SHP77 treated with DMSO at 0.1 percent for 48 hours (cell line): Measurements from ENCODE around the gene MED7.

Source experiments
- DNase-seq: peaks from one replicate; lab custom pipeline; 2025; lab: John Stamatoyannopoulos, UW

The MED7 gene

DNA sequence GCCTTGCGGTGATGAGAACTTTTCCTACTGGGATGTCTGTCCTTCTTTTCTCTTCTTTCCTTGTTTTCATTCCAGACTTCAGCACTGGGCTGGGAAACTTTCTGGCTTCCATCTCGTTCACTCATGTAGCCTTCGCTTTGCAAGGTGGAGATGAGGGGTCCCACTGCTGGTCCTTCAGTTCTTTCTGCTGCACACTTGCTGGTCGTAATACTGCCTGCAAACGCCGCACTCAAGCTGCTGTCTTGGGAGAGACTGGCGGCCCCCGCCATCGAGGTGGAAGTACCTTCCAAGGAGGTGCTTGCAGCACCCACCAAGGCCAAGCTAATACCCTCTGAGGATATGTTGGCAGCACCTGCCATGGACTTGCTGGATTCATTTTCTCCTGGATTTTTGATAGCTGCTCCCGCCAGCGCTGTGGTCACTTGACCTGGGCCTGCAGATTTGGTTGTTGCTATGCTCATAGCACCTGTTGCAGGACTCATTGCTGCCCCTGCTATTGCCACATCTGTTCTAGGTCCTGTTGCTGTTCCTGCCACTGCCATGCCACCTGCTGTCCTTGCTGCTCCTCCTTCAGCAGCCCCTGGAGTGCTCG, 20.4 kb upstream of the MED7 start:
- no peak for DNase-seq

DNA sequence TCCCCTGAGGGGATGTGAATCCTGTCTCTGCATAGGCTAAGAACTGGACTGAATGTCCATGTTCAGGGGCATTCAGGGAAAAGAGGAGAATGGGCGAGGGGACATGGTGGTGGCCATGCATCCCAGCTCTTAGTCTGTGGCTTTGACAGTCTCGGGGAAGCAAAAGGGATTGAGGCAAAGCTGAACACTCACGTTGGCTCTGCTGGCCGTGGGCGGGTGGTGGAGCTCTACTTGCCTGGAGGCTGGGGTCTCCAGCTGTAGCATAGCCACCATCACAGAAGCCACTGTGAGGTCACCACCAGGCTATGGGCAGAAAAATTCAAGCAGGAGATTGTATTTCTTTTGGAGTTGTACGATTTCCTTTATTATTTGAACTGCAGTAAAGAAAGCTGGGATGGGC, 19.3 kb upstream of the MED7 start:
- no peak for DNase-seq

DNA sequence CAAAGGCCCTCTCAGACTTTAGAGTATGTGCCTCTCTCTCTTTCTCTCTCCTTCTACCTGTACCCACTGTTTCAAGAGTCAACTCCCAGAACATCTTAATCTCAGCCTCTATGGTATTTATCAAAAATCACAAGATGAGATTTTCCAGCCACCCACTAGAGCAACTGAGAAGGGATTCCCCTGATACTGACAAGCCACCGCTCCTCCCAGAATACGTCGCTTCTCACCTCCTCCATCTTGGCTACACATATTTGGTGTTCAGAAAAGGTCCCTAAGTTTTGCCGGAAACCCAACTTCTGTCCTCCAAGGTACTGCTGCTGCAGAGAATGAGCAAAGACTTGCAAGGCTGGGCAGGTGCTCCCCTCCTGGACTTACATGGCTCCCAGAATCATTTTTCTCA, 17.3 kb upstream of the MED7 start:
- no peak for DNase-seq

DNA sequence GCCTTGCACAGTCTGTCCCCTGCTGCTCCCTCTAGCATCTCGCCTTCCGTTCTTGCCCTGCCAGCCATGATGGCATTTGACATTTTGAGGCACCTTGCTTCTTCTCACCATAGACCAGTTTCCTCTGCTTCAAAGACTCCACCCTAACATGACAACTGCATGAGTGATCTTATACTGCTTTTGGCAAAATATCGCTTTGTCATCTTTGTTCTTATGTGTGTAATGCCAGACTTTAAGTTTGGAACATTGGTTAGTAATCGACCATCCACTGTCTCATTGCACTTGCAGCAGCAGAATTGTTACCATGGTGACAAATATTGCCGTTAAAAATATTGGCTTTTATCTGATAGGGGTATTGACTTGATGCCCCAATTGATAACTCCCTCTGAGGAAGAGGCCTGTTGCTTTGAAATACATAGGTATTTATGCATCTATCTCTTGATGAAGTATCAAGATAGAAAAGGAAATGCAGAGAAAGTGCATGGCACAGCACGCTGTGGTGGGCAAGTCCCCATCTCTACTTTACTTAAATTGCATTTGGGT, 16.6 kb upstream of the MED7 start:
- no peak for DNase-seq

DNA sequence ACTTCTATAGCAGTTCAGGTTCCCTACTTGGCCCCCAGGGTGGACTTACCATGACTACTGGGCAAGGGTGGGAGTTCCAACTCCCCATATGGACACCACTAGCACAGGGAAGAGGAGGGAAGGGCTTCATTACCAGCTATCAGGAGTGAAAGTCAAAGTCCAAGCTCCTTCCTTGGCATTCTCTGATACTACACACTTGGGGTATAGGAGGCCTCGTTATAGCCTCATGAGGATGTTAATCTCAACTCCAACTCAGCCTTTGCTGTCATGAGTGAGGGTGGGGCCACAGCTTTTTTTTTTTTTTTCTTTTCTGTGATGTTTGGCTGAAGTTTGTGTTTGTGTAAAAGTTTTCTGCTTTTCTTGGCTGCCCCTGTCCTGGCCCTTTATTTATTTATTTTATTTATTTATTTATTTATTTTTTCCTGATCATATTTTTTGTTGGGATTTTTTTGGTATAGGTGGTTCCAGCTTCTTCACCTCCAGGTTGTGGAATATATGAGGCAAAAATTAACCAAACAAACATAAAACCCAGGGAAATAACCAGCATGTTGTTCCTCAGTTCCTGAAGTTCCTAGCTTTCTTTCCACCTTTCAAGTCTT, 14.7 kb upstream of the MED7 start:
- DNase-seq: no peak

DNA sequence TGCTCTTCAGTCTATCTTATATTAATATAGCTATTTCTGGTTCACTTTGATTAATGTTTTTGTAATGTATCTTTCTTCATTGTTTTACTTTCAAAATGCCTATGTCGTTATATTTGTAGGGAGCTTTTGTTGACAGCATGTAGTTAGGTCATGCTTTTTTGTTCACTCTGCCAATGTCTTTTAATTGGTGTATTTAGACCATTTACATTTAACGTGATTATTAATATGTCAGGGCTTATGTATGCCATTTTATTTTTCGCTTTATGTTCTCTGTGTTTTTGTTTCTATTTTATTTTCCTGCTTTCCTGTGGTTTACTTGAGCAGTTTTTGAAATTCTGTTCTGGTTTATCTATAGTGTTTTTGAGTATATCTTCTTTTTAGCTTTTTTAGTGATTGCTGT, 12.6 kb upstream of the MED7 start:
- DNase-seq: no peak

DNA sequence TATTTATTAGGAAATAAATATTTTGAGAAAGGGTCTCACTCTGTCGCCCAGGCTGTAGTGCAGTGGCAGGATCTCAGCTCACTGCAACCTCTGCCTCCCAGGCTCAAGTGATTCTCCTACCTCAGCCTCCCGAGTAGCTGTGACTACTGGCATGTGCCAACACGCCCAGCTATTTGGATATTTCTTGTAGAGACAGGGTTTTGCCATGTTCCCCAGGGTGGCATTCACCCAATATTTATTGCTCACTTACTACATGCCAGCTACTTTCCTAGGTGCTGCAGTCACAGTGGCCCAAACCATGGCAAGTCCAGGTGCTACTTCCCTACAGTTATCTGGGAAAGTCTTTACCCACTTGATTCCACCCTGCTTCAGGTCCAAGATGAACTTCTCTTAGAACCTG, 8.3 kb upstream of the MED7 start:
- DNase-seq: no peak

DNA sequence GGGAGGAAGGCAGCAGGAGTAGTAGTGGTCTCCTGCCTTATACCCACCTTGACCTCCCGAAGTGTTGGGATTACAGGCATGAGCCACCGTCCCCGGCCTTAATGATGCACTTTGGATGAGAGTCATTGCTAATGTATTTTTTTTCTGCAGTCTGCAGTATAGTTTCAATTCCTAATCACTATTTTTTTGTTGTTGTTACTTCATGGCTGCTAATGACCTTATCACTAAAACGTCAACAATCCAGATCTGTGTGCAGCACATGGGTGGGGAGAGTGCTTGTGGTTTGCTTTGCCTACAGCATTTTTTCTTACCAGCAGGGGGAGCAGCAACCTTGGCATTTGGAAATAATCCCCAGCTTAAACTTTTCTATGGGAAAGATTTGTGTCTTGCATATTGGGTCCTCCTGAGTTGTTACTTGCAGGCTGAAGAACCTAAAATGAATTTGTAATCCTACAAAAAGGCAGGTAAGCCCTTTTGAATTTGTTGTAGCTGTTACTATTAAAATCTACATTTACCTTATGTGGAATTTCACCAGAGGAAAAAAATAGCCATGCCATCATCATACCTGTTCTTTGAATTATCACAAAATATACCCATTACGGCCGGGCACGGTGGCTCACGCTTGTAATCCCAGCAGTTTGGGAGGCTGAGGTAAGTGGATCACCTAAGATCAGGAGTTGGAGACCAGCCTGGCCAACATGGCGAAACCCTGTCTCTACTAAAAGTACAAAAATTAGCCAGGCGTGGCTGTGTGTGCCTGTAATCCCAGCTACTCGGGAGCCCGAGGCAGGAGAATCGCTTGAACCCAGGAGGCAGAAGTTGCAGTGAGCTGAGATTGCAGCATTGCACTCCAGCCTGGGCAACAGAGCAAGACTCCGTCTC, 6.3 kb upstream of the MED7 start:
- DNase-seq: no peak

DNA sequence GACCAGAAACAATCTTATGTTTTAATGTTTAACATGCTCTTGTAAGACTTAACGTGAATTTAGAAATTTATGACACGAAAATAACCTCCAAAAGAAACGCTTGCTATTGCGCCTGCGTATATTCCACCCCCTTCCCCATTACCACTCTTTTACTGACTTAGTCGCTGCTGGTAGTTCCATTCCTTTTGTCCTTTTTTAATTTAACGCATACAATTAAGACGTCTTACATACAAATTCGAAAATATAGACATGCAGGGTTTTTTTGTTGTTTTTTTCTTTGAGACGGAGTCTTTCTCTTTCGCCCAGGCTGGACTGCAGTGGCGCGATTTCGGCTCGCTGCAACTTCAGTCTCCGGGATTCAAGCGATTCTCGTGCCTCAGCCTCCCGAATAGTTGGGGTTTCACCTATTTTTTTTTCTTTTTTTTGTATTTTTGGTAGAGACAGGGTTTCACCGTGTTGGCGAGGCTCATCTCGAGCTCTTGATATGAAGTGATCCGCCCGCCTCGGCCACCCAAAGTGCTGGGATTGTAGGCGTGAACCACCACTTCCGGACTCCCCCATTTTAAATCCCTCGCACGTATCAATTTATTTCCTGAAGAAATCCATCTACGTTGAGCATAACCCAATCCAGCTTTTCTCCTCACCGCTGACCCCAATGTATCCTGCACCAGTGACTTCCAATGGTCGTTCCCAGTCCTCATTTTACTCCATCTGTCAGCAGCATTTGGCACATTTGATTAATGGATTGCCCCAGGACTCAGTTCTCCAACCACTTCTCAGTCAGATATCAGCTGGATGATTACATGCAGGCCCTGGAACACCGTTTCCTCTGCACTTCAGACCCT, 684 bp upstream of the MED7 start:
- DNase-seq: peak; percentile 39

DNA sequence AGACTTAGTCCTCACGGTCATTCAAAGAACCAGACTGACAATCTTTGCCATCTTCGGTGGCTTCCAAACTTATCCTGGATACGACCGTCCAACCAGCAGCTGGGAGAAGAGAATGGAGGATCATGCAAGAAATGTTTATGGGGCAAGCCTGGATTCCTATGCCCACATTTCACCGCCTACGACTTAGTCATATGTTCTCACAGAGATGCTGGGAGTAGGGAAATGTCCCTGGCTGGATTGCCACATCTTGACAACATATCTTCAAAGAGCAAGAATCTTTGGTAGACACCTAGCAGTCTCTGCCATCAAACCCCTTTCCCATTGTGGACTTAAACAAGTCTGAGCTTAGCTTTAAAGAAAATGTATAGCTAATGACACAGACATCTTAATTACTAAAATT, 5.0 kb downstream of the MED7 start:
- DNase-seq: no peak

DNA sequence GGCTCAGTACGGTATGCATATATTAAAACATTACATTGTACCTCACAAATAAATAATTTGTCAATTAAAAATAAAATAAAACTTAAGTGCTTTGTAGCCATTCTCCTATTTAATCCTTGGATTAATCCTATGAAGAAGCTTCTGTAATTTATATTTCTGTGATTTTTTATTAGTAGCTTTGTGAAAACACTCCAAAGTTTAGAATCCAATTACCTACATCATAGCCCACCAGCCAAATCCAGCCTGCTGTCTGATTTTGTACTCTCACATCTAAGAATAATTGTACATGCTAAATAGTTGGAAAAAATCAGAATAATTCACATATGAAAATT, 10.4 kb downstream of the MED7 start:
- DNase-seq: no peak

DNA sequence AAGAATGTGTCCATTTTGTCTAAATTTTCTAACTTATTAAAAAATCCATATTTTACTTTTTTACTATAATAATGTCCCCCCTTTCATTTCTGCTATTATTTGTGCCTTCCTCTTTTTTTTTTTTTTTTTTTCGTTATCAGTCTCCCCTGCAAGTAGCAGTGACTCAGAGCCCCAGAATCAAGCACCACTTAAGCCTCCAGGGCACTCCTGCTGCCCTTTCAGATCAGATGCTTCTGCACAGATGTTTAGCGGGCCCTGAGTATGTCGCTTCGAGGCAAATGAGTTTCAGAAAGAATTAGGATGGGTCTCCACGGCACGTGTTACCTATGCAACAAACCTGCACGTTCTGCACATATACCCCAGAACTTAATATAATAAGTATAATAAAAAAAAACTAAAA, 11.7 kb downstream of the MED7 start:
- no peak for DNase-seq

DNA sequence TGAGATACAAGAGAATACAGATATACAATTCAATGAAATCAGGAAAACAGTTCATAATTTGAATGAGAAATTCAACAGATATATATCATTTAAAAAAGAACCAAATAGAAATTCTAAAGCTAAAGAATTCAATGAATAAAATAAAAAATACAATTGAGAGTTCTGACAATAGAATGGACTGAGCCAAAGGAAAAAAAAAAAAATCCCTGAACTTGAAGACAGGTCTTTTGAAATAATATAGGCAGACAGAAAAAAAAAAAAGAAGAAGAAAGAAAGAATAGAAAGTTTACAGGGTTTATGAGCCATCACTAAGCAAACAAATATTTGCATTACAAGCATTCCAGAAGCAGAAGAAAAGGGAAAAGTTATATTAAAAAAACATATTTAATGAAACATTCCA, 21.0 kb downstream of the MED7 start:
- DNase-seq: no peak

DNA sequence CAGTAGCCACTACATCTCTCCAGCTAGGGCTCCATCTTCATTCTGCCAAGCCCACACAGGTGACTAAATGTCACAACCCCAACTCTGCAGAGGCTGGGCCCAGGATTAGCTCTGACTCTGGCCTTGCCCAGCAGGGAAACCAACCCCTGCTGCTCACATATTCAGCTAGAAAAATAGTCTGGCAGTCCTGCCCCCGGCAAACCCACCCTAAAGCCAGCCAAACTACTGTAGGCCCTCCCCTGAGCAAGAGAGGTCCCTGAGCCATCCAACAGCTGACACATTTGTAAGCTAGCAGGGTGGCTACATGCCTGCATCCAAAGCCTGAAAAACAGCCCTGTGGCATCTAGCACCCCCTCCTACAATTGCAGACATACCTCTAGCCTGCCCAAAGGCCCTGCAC, 22.6 kb downstream of the MED7 start:
- no peak for DNase-seq

DNA sequence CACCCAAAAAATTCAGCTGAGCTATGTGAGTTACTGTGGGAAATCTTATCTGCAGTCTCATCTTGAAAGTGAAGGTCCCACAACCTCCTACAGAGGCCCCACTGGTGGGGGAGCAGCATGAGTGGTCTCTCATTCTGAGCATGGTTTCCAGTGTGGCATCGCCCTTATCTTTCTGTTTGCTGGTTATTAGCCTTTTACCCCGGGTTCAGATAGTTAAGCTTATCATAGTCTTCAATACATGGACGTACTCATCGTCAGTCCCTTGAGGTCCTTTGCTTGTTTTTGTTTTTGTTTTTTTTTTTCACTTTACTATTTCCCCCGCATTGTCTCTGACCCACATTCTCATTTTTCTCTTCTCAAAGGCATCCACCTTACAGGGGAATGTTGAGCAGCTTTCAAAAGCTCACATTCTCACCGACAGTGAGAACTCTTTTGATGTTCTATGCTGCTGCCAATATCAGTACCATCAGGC, 26.1 kb downstream of the MED7 start:
- DNase-seq: no peak

DNA sequence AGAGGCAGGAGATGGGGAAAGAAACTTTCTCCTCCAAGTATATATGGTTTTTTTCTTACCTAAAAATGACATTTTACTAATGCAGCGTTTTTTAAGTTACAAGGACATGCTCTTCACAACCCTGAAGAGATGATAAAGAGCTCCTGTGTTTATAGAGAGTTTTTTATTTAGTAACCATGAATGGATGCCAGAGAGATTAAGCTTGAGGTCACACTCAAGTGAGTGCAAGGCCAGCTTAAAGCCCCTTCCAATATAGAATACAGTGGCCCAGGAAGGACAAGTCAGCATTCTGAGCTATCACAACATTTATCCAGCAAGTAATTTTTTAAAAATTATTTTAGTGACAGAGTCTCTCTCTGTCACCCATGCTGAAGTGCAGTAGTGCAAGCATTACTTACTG, 27.2 kb downstream of the MED7 start:
- DNase-seq: no peak

DNA sequence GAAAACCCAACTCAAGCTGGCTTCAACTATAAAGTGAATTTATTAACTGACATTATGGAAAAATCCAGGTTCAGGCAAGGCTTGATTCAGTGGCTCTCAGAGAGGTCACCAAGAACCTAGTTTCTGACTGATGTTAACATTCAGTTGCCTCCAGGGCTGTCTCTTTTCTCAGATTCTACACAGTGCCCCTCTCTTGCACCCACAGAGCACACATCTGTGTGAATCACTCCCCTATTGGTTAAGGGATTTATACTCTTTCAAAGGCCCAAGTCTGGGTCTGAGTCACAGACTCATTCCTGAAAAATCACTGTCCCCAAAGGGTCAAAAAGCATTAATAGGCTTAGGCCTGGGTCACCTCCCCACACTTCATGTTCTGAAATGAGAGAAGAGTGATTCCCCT, 27.7 kb downstream of the MED7 start:
- no peak for DNase-seq

DNA sequence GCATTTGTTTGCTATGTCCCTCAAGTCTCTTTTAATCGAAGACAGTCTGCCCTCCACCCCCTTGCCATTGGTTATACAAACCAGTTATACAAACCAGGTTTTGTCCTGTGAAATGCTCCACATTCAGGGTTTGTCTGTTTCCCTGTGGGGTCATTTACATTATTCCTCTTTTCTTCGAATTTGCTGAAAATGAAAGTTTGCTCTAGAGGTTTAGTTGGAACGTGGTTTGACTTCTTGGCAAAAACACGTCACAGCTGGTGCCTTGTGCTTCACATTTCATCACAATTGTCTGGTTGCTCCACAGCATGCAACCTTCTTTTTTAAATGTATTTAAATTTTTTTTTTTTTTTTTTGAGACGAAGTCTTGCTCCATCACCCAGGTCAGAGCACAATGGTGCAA, 29.7 kb downstream of the MED7 start:
- DNase-seq: no peak

DNA sequence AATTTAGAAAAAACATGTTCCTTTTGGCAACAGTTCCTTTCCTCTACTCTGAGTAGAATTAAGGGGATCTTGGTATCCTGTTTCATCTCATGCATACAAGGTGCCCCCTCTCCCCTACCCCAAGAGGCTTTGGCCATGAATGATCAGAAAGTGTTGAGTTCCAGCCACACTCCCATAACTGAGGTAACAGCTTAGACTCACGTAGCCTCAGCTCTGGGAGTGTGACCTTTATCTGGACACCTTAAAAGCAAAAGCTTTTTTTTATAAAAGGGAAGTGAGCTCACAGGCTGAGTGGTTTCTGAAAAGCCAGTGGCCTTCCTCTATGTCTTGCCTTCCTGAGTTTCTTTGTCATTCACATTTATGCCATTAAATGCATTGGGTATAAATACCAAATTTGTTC, 32.9 kb downstream of the MED7 start:
- no peak for DNase-seq

DNA sequence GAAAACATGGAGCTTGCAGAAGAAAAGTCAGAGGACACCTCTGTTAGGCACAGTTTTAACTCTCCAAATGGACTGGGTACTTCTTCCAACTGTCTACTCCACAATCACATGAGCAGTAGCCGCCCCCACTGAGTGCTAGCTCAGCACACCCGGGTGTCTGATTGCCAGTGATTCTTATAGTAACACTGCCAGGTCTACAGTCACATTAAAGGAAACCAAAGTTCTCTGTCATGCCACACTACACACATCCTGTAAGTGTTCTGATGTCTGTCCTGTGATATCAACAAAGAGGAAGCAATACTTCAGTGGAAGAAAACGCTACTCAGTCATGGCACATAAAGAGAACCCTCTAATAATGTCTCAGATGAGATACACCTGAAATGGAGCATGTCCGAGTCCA, 33.7 kb downstream of the MED7 start, which contains the start of gene HAVCR2:
Gene HAVCR2, minus strand, starts transcription at position 69 of the 400 bp plus-strand sequence. Its CDS starts 61 bp downstream, at position 8.
- no peak for DNase-seq

DNA sequence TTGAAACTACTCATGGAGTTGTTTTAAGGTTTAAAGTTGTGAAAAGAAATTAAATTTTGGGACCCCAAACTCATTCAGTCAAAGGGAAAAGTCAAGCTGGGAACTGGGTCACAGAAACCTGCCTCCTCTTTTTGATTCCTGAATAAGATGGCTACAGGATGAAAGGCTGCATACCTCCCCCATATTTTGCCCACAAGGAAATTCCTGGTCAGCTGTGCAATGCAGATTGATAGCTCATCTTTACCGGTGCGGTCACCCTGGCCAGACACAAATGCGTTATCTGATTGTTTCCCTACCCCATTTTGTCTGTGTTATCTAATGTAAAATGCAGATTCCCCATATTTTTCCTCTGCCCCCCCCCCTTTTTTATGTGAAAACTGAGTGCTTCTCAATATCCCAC, 35.2 kb downstream of the MED7 start:
- DNase-seq: no peak
